MM.1S (cell line): ENCODE data around the gene KRT73.

ENCODE experiments used
- DNase-seq: peaks from one replicate; pipeline ENCODE4 v3.0.0-alpha.2; 2015
- H2AFZ ChIP-seq: fragments of 300-600 bp; sonication (generic); 2 replicates; pipeline ENCODE4 v1.6.0; 2016; ENCODE audit warnings: antibody characterized with exemption, low read length
- H3F3A ChIP-seq: fragments of 300-600 bp; sonication (generic); 2 replicates; pipeline ENCODE4 v1.6.1; 2016; ENCODE audit warnings: mild to moderate bottlenecking, antibody characterized with exemption, low read length, moderate library complexity, mixed read lengths; ENCODE audit not compliant: insufficient read depth
- H3K27ac ChIP-seq: fragments of 300-600 bp; sonication (generic); 2 replicates; pipeline ENCODE4 v1.5.1; 2016; ENCODE audit warnings: mild to moderate bottlenecking, low read length
- H3K27me3 ChIP-seq: fragments of 300-600 bp; sonication (generic); replicated peaks from 2 replicates; pipeline ENCODE4 v1.6.0; 2016; ENCODE audit warnings: low read length; ENCODE audit not compliant: insufficient read depth
- H3K36me3 ChIP-seq: fragments of 300-600 bp; sonication (generic); replicated peaks from 2 replicates; pipeline ENCODE4 v1.6.1; 2016; ENCODE audit warnings: mild to moderate bottlenecking, low read length, mixed read lengths; ENCODE audit not compliant: insufficient read depth
- H3K4me1 ChIP-seq: fragments of 300-600 bp; sonication (generic); 2 replicates; pipeline ENCODE4 v1.6.1; 2016; ENCODE audit warnings: low read length, mixed read lengths
- H3K4me2 ChIP-seq: fragments of 300-600 bp; sonication (generic); 2 replicates; pipeline ENCODE4 v1.6.0; 2016; ENCODE audit warnings: low read depth, low read length
- H3K4me3 ChIP-seq: fragments of 300-600 bp; sonication (generic); 2 replicates; pipeline ENCODE4 v1.5.1; 2016; ENCODE audit warnings: low read length, mixed read lengths
- H3K79me2 ChIP-seq: fragments of 300-600 bp; sonication (generic); 2 replicates; pipeline ENCODE4 v1.6.1; 2016; ENCODE audit warnings: mixed run types, low read length, mixed read lengths
- H3K9ac ChIP-seq: fragments of 300-600 bp; sonication (generic); 2 replicates; pipeline ENCODE4 v1.6.1; 2016; ENCODE audit warnings: low read length, mixed read lengths
- H3K9me2 ChIP-seq: fragments of 300-600 bp; sonication (generic); replicated peaks from 2 replicates; pipeline ENCODE4 v1.6.1; 2016; ENCODE audit warnings: mild to moderate bottlenecking, low read length, mixed read lengths; ENCODE audit not compliant: insufficient read depth
- H3K9me3 ChIP-seq: fragments of 300-600 bp; sonication (generic); replicated peaks from 2 replicates; pipeline ENCODE4 v1.6.1; 2016; ENCODE audit warnings: mild to moderate bottlenecking, low read length, mixed read lengths; ENCODE audit not compliant: insufficient read depth
- H4K20me1 ChIP-seq: fragments of 300-600 bp; sonication (generic); 2 replicates; pipeline ENCODE4 v1.6.1; 2016; ENCODE audit warnings: mild to moderate bottlenecking, low read length, moderate library complexity, mixed read lengths; ENCODE audit not compliant: insufficient read depth
- CTCF ChIP-seq: fragments of 300-600 bp; sonication (generic); IDR thresholded peaks from 2 replicates; pipeline ENCODE4 v1.5.1; 2016; ENCODE audit warnings: antibody characterized with exemption, low read length, mixed read lengths
- EZH2 ChIP-seq: fragments of 300-600 bp; sonication (generic); optimal IDR thresholded peaks from 2 replicates; pipeline ENCODE3; 2017; ENCODE audit warnings: low read depth, mild to moderate bottlenecking, antibody characterized with exemption, low read length, mixed read lengths
- EZH2phosphoT487 ChIP-seq: fragments of 300-600 bp; sonication (generic); IDR thresholded peaks from 2 replicates; pipeline ENCODE4 v1.6.1; 2018; ENCODE audit warnings: antibody characterized with exemption, low read length

The KRT73 gene

GRCh38 chr12:52577316-52577715 lies 41.0 kb downstream of the KRT73 start:
- Histone ChIP-seq H3F3A (no peaks in the 10 kb centered on the region), H3K4me3 (no peak overlapping the region), H3K36me3 (no peaks in the 10 kb centered on the region), H3K79me2 (no peaks in the 10 kb centered on the region), H3K9me3 (no peaks in the 10 kb centered on the region), H3K9ac (no peak overlapping the region), H3K27ac (no peak overlapping the region), H3K4me1 (no peaks in the 10 kb centered on the region), H3K27me3 (peaks cover 91% of the 10 kb centered on the region), H3K4me2 (no peak overlapping the region), H3K9me2 (no peaks in the 10 kb centered on the region), H2AFZ (no peak overlapping the region), H4K20me1 (no peaks in the 10 kb centered on the region)
- TF ChIP-seq CTCF, result no peak
- no peak for TF ChIP-seq EZH2phosphoT487
- no peak for TF ChIP-seq EZH2
- no peak for DNase-seq

GRCh38 chr12:52575948-52576347 lies 42.4 kb downstream of the KRT73 start:
- no peak for DNase-seq
- Histone ChIP-seq H3K36me3 (no peaks in the 10 kb centered on the region), H3K4me1 (no peaks in the 10 kb centered on the region), H3F3A (no peaks in the 10 kb centered on the region), H3K4me2 (no peak overlapping the region), H3K9me3 (no peaks in the 10 kb centered on the region), H3K9me2 (no peaks in the 10 kb centered on the region), H3K9ac (no peak overlapping the region), H3K79me2 (no peaks in the 10 kb centered on the region), H3K4me3 (no peak overlapping the region), H2AFZ (no peak overlapping the region), H4K20me1 (no peaks in the 10 kb centered on the region), H3K27ac (no peak overlapping the region), H3K27me3 (peaks cover 92% of the 10 kb centered on the region)
- TF ChIP-seq EZH2phosphoT487 (no peak), EZH2 (no peak)

GRCh38 chr12:52575256-52575655 lies 43.1 kb downstream of the KRT73 start:
- Histone ChIP-seq H3K4me2 (no peak overlapping the region), H3K27me3 (peaks cover 92% of the 10 kb centered on the region), H3K79me2 (no peaks in the 10 kb centered on the region), H3K36me3 (no peaks in the 10 kb centered on the region), H2AFZ (no peak overlapping the region), H3K9ac (no peak overlapping the region), H3F3A (no peaks in the 10 kb centered on the region), H3K9me2 (no peaks in the 10 kb centered on the region), H3K4me3 (no peak overlapping the region), H3K27ac (no peak overlapping the region), H3K9me3 (no peaks in the 10 kb centered on the region), H3K4me1 (no peaks in the 10 kb centered on the region), H4K20me1 (no peaks in the 10 kb centered on the region)
- TF ChIP-seq EZH2, result no peak
- no peak for TF ChIP-seq EZH2phosphoT487
- no peak for DNase-seq

- TF ChIP-seq EZH2phosphoT487 (no peak), EZH2 (no peak), CTCF (no peak)
- no peaks in the 10 kb centered on the region for H3K9me3 ChIP-seq
- DNase-seq, result no peak
- no peaks in the 10 kb centered on the region for H4K20me1 ChIP-seq
- H2AFZ ChIP-seq, result no peak within 1 kb of the TSS
- H3K27ac ChIP-seq, result no peak within 1 kb of the TSS
- no peaks in the 10 kb centered on the region for H3K79me2 ChIP-seq
- H3K4me2 ChIP-seq, result no peak within 1 kb of the TSS
- no peak within 1 kb of the TSS for H3K9ac ChIP-seq
- no peaks in the 10 kb centered on the region for H3F3A ChIP-seq
- H3K27me3 ChIP-seq, result peaks cover 89% of the 10 kb centered on the region
- H3K4me3 ChIP-seq, result no peak within 1 kb of the TSS
- no peaks in the 10 kb centered on the region for H3K36me3 ChIP-seq
- no peaks in the 10 kb centered on the region for H3K9me2 ChIP-seq
- no peaks in the 10 kb centered on the region for H3K4me1 ChIP-seq
Observed at GRCh38 chr12:52573743-52574142, 44.6 kb downstream of the KRT73 start, which contains the start of gene KRT74. TSS of gene KRT74 (minus strand) at chr12:52573843. CDS start at chr12:52573777, 66 bp downstream.
